Measurements from ENCODE around the gene GNG2. TPM values are rescaled to one million over a fixed set of nuclear protein-coding genes. Genes with fewer than 3 reads are reported as not detected.

Gene GNG2
- total and polyA plus RNA-seq, 2 of the 8 experiments (the other 6 are each of a cell fraction or from before 2014, with no cell fraction given), result 8.2 to 17.9 TPM

DNA sequence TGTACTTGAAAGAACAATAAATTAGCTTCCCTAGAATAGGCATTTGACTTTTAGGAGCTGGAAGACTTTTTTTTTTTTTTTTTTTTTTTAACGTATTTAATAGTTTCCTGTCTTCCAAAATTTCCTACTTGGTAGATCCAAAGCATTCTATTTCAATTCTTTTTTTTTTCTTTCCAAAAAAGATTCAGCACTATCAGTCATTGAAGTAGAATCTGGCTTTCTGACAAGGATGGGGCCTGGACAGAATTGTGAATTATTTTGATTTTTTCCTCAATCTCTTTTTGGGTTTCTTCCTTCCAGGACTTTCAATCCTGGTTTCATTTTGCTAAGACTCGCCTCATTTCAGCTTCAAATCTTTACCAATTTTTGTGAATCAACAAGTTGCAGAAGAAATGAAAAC lies 21.2 kb downstream of the GNG2 start:
- DNase-seq (ENCODE audit: low read depth in 1 of 2, low spot score in 2 of 2) (no peak), FAIRE-seq (no peak)
- no peak overlapping the region for H3K14ac ChIP-seq (ENCODE audit: insufficient read length)
- no peak overlapping the region for H2BK15ac ChIP-seq (ENCODE audit: low read length)
- H3K18ac ChIP-seq (ENCODE audit: extremely low read depth, low read length), result no peak overlapping the region
- ChIA-PET CTCF (ENCODE audit: partially characterized antibody) (interaction anchor here (0.7 to 2.2 kb wide), 3 partner anchors 9 to 96 kb away, joined by 3 to 8 read pairs (median 4); no protein-coding TSS in a partner anchor), POLR2A (ENCODE audit: partially characterized antibody) (no interaction called here)
- no peak overlapping the region for H3K56ac ChIP-seq (replicated peaks; ENCODE audit: insufficient read length, low read depth, low read length)
- H3K23me2 ChIP-seq (ENCODE audit: low read depth, low read length), result no peaks in the 10 kb centered on the region
- no peak overlapping the region for H3K4ac ChIP-seq (replicated peaks; ENCODE audit: insufficient read length, low read depth, low read length)
- no peak overlapping the region for H3K9ac ChIP-seq (replicated peaks in 1 of 4; ENCODE audit: extremely low read depth in 1 of 4, low read depth in 3 of 4, low read length in 3 of 4)
- no peaks in the 10 kb centered on the region for H3K79me1 ChIP-seq (ENCODE audit: low read depth, low read length)
- H3K27ac ChIP-seq (ENCODE audit: low read depth, low read length), result no peak overlapping the region
- no peaks in the 10 kb centered on the region for H3K4me1 ChIP-seq (replicated peaks in 1 of 4; ENCODE audit: control insufficient read depth in 3 of 4, insufficient read depth in 4 of 4, low read length in 3 of 4)
- WGBS, 2 experiments (ENCODE audit: extremely low coverage in 1 of 2, insufficient coverage in 1 of 2, insufficient read length in 1 of 2, insufficient replicate concordance in 2 of 2, low coverage in 1 of 2, low lambda C conversion rate in 2 of 2, missing lambda C conversion rate in 1 of 2), result 86% methylated on average over 1 of the region's 2 CpGs; no CpG with 5 or more reads in 1 of the 2 experiments
- H3K4me2 ChIP-seq (ENCODE audit: insufficient read depth in 1 of 2, low read depth in 2 of 2, low read length in 2 of 2), result no peak overlapping the region
- TF ChIP-seq BACH1 (IDR thresholded peaks at IDR 0.05; ENCODE audit: low read length) (no peak), SAP30 (IDR thresholded peaks at IDR 0.05; ENCODE audit: insufficient read depth, insufficient replicate concordance, low read length) (no peak), CHD1 (IDR thresholded peaks at IDR 0.05; ENCODE audit: low read depth, low read length) (no peak), SIRT6 (IDR thresholded peaks at IDR 0.05; ENCODE audit: low read length) (no peak), SIX5 (IDR thresholded peaks at IDR 0.05; ENCODE audit: low read depth, low read length) (no peak)
- TF ChIP-seq, protein P1, sequence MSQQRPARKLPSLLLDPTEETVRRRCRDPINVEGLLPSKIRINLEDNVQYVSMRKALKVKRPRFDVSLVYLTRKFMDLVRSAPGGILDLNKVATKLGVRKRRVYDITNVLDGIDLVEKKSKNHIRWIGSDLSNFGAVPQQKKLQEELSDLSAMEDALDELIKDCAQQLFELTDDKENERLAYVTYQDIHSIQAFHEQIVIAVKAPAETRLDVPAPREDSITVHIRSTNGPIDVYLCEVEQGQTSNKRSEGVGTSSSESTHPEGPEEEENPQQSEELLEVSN (IDR thresholded peaks at IDR 0.05), result no peak
- H2AK5ac ChIP-seq (ENCODE audit: low read depth, low read length), result no peak overlapping the region
- H2BK12ac ChIP-seq (ENCODE audit: low read depth, low read length), result no peak overlapping the region
- no peak overlapping the region for H3K23ac ChIP-seq (ENCODE audit: insufficient read length)
- H2BK20ac ChIP-seq (ENCODE audit: low read length), result no peak overlapping the region
- H3K27me3 ChIP-seq (replicated peaks in 1 of 4; ENCODE audit: control insufficient read depth in 3 of 4, extremely low read depth in 1 of 4, insufficient read depth in 3 of 4, low read length in 3 of 4), result no peaks in the 10 kb centered on the region
- no peak overlapping the region for H2AFZ ChIP-seq (ENCODE audit: low read length)
- no peak overlapping the region for H4K8ac ChIP-seq (ENCODE audit: extremely low read depth, insufficient read depth, low read length)
- no peaks in the 10 kb centered on the region for H3K79me2 ChIP-seq (ENCODE audit: control insufficient read depth in 1 of 2, insufficient read depth in 2 of 2, low read length in 2 of 2)
- H3K4me3 ChIP-seq (ENCODE audit: extremely low read depth in 1 of 4, insufficient read depth in 2 of 4, low read depth in 3 of 4, low read length in 4 of 4), result no peak overlapping the region
- no peaks in the 10 kb centered on the region for H3K9me3 ChIP-seq (ENCODE audit: insufficient read depth in 2 of 2, low read depth in 1 of 2, low read length in 1 of 2)
- no peak overlapping the region for H2BK5ac ChIP-seq (ENCODE audit: low read depth, low read length)
- H3K36me3 ChIP-seq (ENCODE audit: control insufficient read depth in 2 of 4, insufficient read depth in 4 of 4, low read length in 3 of 4), result no peaks in the 10 kb centered on the region
- H4K91ac ChIP-seq (replicated peaks; ENCODE audit: insufficient read length, low read length), result no peak overlapping the region
- H4K20me1 ChIP-seq (replicated peaks in 1 of 2; ENCODE audit: control insufficient read depth in 1 of 2, insufficient read depth in 2 of 2, low read length in 2 of 2), result no peaks in the 10 kb centered on the region
- no peak overlapping the region for H4K5ac ChIP-seq (ENCODE audit: insufficient read length, low read depth, low read length)
- H2BK120ac ChIP-seq (replicated peaks; ENCODE audit: low read depth, low read length), result no peak overlapping the region
